SIG-M5 (cell line): Measurements from ENCODE around the gene CALHM2.

ENCODE experiments used
- DNase-seq: peaks from one replicate; lab custom pipeline; 2025; lab: John Stamatoyannopoulos, UW

CALHM2 gene

GRCh38 chr10:103416436-103417147, 35.6 kb downstream of the CALHM2 start:
- DNase-seq: no peak

- no peak for DNase-seq
These were observed 36.6 kb downstream of the CALHM2 start for GRCh38 chr10:103415581-103415980.

GRCh38 chr10:103413564-103413963, 38.6 kb downstream of the CALHM2 start:
- DNase-seq: no peak

- no peak for DNase-seq
These were observed 54.9 kb downstream of the CALHM2 start for GRCh38 chr10:103397191-103397825.

GRCh38 chr10:103396789-103397087, 55.4 kb downstream of the CALHM2 start:
- no peak for DNase-seq
